ENCODE measurements around the gene CSNK1A1. TPM values are rescaled to one million over a fixed set of nuclear protein-coding genes. Genes with fewer than 3 reads are reported as not detected.

CSNK1A1 gene
- polyA plus RNA-seq, 3 donors, result 75.7 to 131 (median 103) TPM

DNA sequence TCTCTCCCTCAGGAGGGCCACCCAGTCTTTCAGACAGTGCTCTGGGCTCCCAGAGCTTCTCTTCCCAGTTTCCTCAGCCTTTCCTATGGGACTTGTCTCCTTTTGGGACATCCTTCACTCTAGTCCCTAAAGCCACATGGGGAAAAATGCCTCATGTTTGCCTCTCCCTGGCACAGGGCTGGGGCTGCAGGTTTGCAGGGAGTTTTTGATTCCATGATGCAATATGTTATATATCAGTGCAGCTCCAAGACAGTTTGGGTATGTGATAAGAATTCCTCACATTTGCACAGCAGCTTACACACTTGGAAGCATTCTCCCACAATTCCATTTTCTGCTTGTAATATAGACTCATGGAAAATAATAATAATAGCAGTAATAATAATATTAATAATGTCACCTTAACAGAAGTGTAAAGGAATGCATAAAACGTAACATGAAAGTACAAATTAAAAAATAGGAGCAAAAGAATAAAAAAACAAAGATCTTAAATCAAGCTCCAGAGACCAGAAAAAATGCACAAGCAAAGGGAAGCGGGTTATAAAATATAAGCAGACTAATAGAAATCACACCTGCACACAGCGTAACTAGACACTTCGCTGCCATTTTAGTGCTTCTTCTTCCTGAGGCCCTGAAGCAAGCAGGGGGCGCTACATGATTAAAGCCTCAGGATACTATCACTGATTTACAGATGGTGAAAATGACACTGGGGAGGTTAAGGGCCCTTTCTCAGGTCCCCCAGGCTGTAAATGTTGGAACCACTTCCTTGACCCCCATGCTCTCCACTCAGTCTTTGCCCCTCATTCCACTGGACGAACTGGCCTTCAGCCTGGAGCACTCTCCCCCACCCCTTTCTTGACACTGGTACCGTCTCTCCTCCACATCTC, 102.2 kb downstream of the CSNK1A1 start:
- no peak overlapping the region for H3K4me3 ChIP-seq (replicated peaks in 1 of 3; ENCODE audit: low read depth in 2 of 3, low read length in 3 of 3)
- whole genome bisulfite sequencing (ENCODE audit: insufficient coverage), result 73% methylated on average over 3 of the region's 7 CpGs
- no peak overlapping the region for H2AFZ ChIP-seq (ENCODE audit: insufficient read depth, low read depth, low read length, poor library complexity, severe bottlenecking)
- H3K9me3 ChIP-seq (replicated peaks in 1 of 2; ENCODE audit: control insufficient read depth in 1 of 2, insufficient read depth in 1 of 2, low read length in 2 of 2), result peaks cover 5% of the 10 kb centered on the region in 2 donors
- no peaks in the 10 kb centered on the region for H3K36me3 ChIP-seq (replicated peaks in 1 of 2; ENCODE audit: control insufficient read depth in 1 of 2, insufficient read depth in 2 of 2, low read length in 2 of 2)
- intact Hi-C loops (cut with micrococcal nuclease), result no loop called here
- Mint-ChIP-seq H3K4me1 (peaks cover 7% of the 10 kb centered on the region), H3K4me3 (no peak overlapping the region), H3K27ac (no peak overlapping the region), H3K27me3 (ENCODE audit: low read depth in 3 of 3) (peaks cover 0 to 3% (median 2%) of the 10 kb centered on the region in 3 donors), H3K9me3 (peaks cover 5 to 11% (median 8%) of the 10 kb centered on the region in 7 donors), H3K36me3 (no peaks in the 10 kb centered on the region)
- TF ChIP-seq CTCF (IDR thresholded peaks at IDR 0.05), result no peak
- DNase-seq, result no peak
- no peak overlapping the region for H3K27ac ChIP-seq (ENCODE audit: low read depth in 1 of 2, low read length in 2 of 2)
- H3K4me2 ChIP-seq (replicated peaks; ENCODE audit: extremely low read depth, low read length, poor library complexity, severe bottlenecking), result no peak overlapping the region
- H3K27me3 ChIP-seq (ENCODE audit: control insufficient read depth in 2 of 2, insufficient read depth in 2 of 2, low read length in 2 of 2), result no peaks in the 10 kb centered on the region
- no peaks in the 10 kb centered on the region for H3K79me2 ChIP-seq (ENCODE audit: insufficient read depth, low read length)
- H3K9ac ChIP-seq (ENCODE audit: insufficient read depth, low read length, poor library complexity, severe bottlenecking), result no peak overlapping the region
- peaks cover 0 to 4% of the 10 kb centered on the region in 2 donors for H3K4me1 ChIP-seq (ENCODE audit: control insufficient read depth in 1 of 2, insufficient read depth in 2 of 2, low read length in 2 of 2)
- H4K20me1 ChIP-seq (ENCODE audit: insufficient read depth, low read length), result no peaks in the 10 kb centered on the region

DNA sequence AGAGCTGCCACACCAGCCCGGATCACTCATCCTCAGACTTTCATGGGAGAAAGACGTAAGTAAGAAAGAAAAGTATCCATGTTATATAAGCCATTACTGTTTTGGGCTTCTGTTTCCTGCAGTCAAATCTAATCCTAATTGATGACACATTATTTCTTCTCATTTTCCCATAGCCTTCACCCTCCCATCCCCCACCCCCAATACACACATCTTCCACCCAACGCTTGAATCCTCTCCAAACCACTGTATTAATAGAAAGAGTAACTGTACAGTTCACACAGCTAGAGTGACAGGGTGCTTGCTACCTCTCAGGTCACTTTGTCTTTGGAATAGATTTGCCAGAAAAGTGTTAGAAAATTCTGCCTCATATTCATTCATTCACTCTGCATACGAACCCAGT, 102.8 kb downstream of the CSNK1A1 start:
- no peaks in the 10 kb centered on the region for H4K20me1 ChIP-seq (ENCODE audit: insufficient read depth, low read length)
- WGBS (ENCODE audit: insufficient coverage), result no CpG with 5 or more reads among the region's 4 CpGs
- peaks cover 0 to 4% of the 10 kb centered on the region in 2 donors for H3K4me1 ChIP-seq (ENCODE audit: control insufficient read depth in 1 of 2, insufficient read depth in 2 of 2, low read length in 2 of 2)
- H3K4me2 ChIP-seq (replicated peaks; ENCODE audit: extremely low read depth, low read length, poor library complexity, severe bottlenecking), result no peak overlapping the region
- peaks cover 7% of the 10 kb centered on the region for H3K4me1 Mint-ChIP-seq
- no peak for DNase-seq
- intact Hi-C loops (cut with micrococcal nuclease), result no loop called here
- peaks cover 0 to 3% (median 3%) of the 10 kb centered on the region in 3 donors for H3K27me3 Mint-ChIP-seq (ENCODE audit: low read depth in 3 of 3)
- no peaks in the 10 kb centered on the region for H3K36me3 ChIP-seq (replicated peaks in 1 of 2; ENCODE audit: control insufficient read depth in 1 of 2, insufficient read depth in 2 of 2, low read length in 2 of 2)
- no peaks in the 10 kb centered on the region for H3K79me2 ChIP-seq (ENCODE audit: insufficient read depth, low read length)
- no peak overlapping the region for H3K4me3 Mint-ChIP-seq
- H3K9ac ChIP-seq (ENCODE audit: insufficient read depth, low read length, poor library complexity, severe bottlenecking), result no peak overlapping the region
- no peak overlapping the region for H3K4me3 ChIP-seq (replicated peaks in 1 of 3; ENCODE audit: low read depth in 2 of 3, low read length in 3 of 3)
- H3K27me3 ChIP-seq (ENCODE audit: control insufficient read depth in 2 of 2, insufficient read depth in 2 of 2, low read length in 2 of 2), result no peaks in the 10 kb centered on the region
- no peaks in the 10 kb centered on the region for H3K36me3 Mint-ChIP-seq
- H3K9me3 ChIP-seq (replicated peaks in 1 of 2; ENCODE audit: control insufficient read depth in 1 of 2, insufficient read depth in 1 of 2, low read length in 2 of 2), result peaks cover 5 to 7% of the 10 kb centered on the region in 2 donors
- H3K27ac ChIP-seq (ENCODE audit: low read depth in 1 of 2, low read length in 2 of 2), result no peak overlapping the region
- H3K27ac Mint-ChIP-seq, result no peak overlapping the region
- no peak for TF ChIP-seq CTCF (IDR thresholded peaks at IDR 0.05)
- H2AFZ ChIP-seq (ENCODE audit: insufficient read depth, low read depth, low read length, poor library complexity, severe bottlenecking), result no peak overlapping the region
- H3K9me3 Mint-ChIP-seq, result peaks cover 6 to 11% (median 8%) of the 10 kb centered on the region in 7 donors
